SK-N-MC (cell line): Measurements from ENCODE around the gene VAV2.

ENCODE experiments used
- EZH2 ChIP-seq: fragments of 200-600 bp; sonication (generic); IDR thresholded peaks from one replicate; pipeline ENCODE4 v1.6.1; 2017; ENCODE audit warnings: antibody characterized with exemption
- POLR2AphosphoS5 ChIP-seq: IDR thresholded peaks from 2 replicates; pipeline ENCODE4 v1.6.1; 2012; ENCODE audit warnings: mild to moderate bottlenecking, low read depth, low read length, borderline replicate concordance

DNA sequence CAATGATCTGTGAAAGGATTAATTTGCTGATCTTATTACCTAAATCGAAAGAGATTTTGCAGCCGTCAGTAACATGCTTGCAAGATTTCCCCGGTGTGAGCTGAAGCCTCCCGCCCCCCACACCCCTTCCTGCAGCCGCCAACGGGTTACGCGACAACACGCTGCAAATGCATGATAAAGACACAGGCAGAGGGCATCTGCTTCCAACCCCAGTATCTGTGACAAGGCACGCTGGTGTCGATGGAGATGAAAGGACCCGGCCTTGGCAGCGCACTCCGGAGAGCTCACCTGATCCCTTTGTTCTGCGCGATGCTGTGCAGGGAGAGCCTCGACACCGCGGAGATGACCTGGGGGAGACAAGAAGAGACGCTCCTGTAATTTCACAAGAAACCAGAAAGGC lies 131.0 kb downstream of the VAV2 start:
- TF ChIP-seq EZH2: no peak
- no peak for TF ChIP-seq POLR2AphosphoS5
